GM18519 (cell line): ENCODE results near the gene ZDHHC16.
"Not testable (repeated sequence)": the region's sequence is repeated elsewhere in the genome, so short reads cannot be mapped to it uniquely, and the experiment has no call there.

Experiments
- ATAC-seq: cut with Tn5 transposase; IDR thresholded peaks from one replicate; pipeline ENCODE4 v1.9.1; 2021; ENCODE audit warnings: mild to moderate bottlenecking, moderate library complexity; ENCODE audit not compliant: unreplicated experiment, low FRiP score

Gene ZDHHC16

GRCh38 chr10:97434055-97434454, 11.9 kb upstream of the ZDHHC16 start:
- no peak for ATAC-seq

GRCh38 chr10:97434557-97434956, 11.4 kb upstream of the ZDHHC16 start:
- ATAC-seq: no peak

GRCh38 chr10:97435211-97435610, 10.8 kb upstream of the ZDHHC16 start:
- no peak for ATAC-seq

GRCh38 chr10:97442277-97442676, 3.7 kb upstream of the ZDHHC16 start:
- ATAC-seq: no peak

- no peak for ATAC-seq
These were observed 1.8 kb upstream of the ZDHHC16 start for GRCh38 chr10:97444212-97444611.

- ATAC-seq: no peak
These were observed 636 bp upstream of the ZDHHC16 start for GRCh38 chr10:97445357-97445721.

GRCh38 chr10:97450828-97451227, 4.9 kb downstream of the ZDHHC16 start:
- ATAC-seq: no peak

- no peak for ATAC-seq
These were observed 5.6 kb downstream of the ZDHHC16 start for GRCh38 chr10:97451605-97452004.

GRCh38 chr10:97452352-97452751, 6.4 kb downstream of the ZDHHC16 start:
- no peak for ATAC-seq

- no peak for ATAC-seq
These were observed 8.5 kb downstream of the ZDHHC16 start for GRCh38 chr10:97454330-97455036.

GRCh38 chr10:97456034-97456685, 10.2 kb downstream of the ZDHHC16 start:
- no peak for ATAC-seq

- no peak for ATAC-seq
These were observed 10.7 kb downstream of the ZDHHC16 start for GRCh38 chr10:97456686-97457065.

- no peak for ATAC-seq
These were observed 13.1 kb downstream of the ZDHHC16 start for GRCh38 chr10:97459111-97459510.

- no peak for ATAC-seq
These were observed 14.0 kb downstream of the ZDHHC16 start for GRCh38 chr10:97459933-97460332.

- no peak for ATAC-seq
These were observed 16.3 kb downstream of the ZDHHC16 start for GRCh38 chr10:97462309-97462708.

- ATAC-seq: no peak
These were observed 17.6 kb downstream of the ZDHHC16 start for GRCh38 chr10:97463363-97464132.

GRCh38 chr10:97464226-97464625, 18.3 kb downstream of the ZDHHC16 start:
- no peak for ATAC-seq

GRCh38 chr10:97465982-97466381, 20.0 kb downstream of the ZDHHC16 start:
- no peak for ATAC-seq

GRCh38 chr10:97466755-97467154, 20.8 kb downstream of the ZDHHC16 start:
- ATAC-seq: no peak

GRCh38 chr10:97468162-97468561, 22.2 kb downstream of the ZDHHC16 start:
- no peak for ATAC-seq

- not testable (repeated sequence) for ATAC-seq
These were observed 22.8 kb downstream of the ZDHHC16 start for GRCh38 chr10:97468781-97469180.

GRCh38 chr10:97474918-97475317, 28.9 kb downstream of the ZDHHC16 start:
- ATAC-seq: no peak
